H1 (cell line): ENCODE measurements around the gene ISOC2. TPM values are rescaled to one million over a fixed set of nuclear protein-coding genes. Genes with fewer than 3 reads are reported as not detected.

Source experiments
- CHD7 ChIP-seq: fragments of 300-600 bp; sonication (generic); IDR thresholded peaks from 2 replicates; pipeline ENCODE4 v1.7.1; 2012; ENCODE audit warnings: low read length, moderate library complexity, mild to moderate bottlenecking, inconsistent platforms; ENCODE audit not compliant: insufficient replicate concordance
- CTBP2 ChIP-seq: IDR thresholded peaks from 2 replicates; pipeline ENCODE4 v1.7.0; 2011; ENCODE audit warnings: borderline replicate concordance, mild to moderate bottlenecking, moderate library complexity, mixed read lengths, low read length; ENCODE audit not compliant: insufficient read depth, insufficient read length
- CTCF ChIP-seq, 3 experiments: IDR thresholded peaks; 1 replicate in 2 of 3; 2 replicates in 1 of 3; pipeline versions ENCODE4 v1.5.1 to v1.6.1; 2011; ENCODE audit warnings: low read length in 3 of 3, mild to moderate bottlenecking in 3 of 3, inconsistent platforms in 2 of 3, low read depth in 1 of 3, moderate library complexity in 1 of 3; ENCODE audit not compliant: insufficient read depth in 1 of 3; ENCODE audit errors: control extremely low read depth in 1 of 3
- EZH2 ChIP-seq: fragments of 200-600 bp; sonication (generic); IDR thresholded peaks from 2 replicates; pipeline ENCODE4 v1.7.1; 2012; ENCODE audit warnings: low read depth, mild to moderate bottlenecking, moderate library complexity, low read length, inconsistent platforms; ENCODE audit not compliant: severe bottlenecking
- RBBP5 ChIP-seq: IDR thresholded peaks from 2 replicates; pipeline ENCODE4 v1.7.1; 2012; ENCODE audit warnings: low read depth, mild to moderate bottlenecking, inconsistent platforms, low read length, moderate library complexity, borderline replicate concordance
- TAF7 ChIP-seq: optimal IDR thresholded peaks from 2 replicates; pipeline ENCODE3; 2011; ENCODE audit warnings: low read depth, mild to moderate bottlenecking, inconsistent platforms, low read length, moderate library complexity, borderline replicate concordance
- polyA plus RNA-seq, 7 experiments: library from polyadenylated mRNA; depleted of rRNA in 3 of 7; stranded (reverse) in 5 of 7; unstranded in 2 of 7; fragments of >200 nt in 5 of 7; fragments of 200-250 nt in 2 of 7; gene quantifications; 1 replicate in 5 of 7; 2 replicates in 1 of 7; 4 replicates in 1 of 7; pipeline versions ENCODE4 v1.2.1 to v1.2.3, GENCODE V29; 2011 to 2013; ENCODE audit warnings: missing spikeins in 2 of 7, mixed read lengths in 2 of 7
- total RNA-seq: library from RNA; stranded (reverse); fragmentation: NEBNext Ultra II Directional; extraction: Animal tissue kit (Norgen Biotek cat#: 25700); gene quantifications from 2 replicates; pipeline ENCODE4 v1.2.1, GENCODE V29; 2021

ISOC2 gene
- total and polyA plus RNA-seq, 2 of the 8 experiments (the other 6 are each of a cell fraction or from before 2014, with no cell fraction given): 96.9 to 152 TPM

GRCh38 chr19:55426042-55426441 is 35.4 kb downstream of the ISOC2 start (continued):
- no peak for TF ChIP-seq CHD7
- TF ChIP-seq CTBP2: no peak
- TF ChIP-seq EZH2: no peak
- no peak for TF ChIP-seq TAF7
- TF ChIP-seq CTCF (IDR thresholded peaks at IDR 0.05; ENCODE audit: control extremely low read depth in 1 of 3, insufficient read depth in 1 of 3, low read depth in 1 of 3, low read length in 3 of 3): no peak
- TF ChIP-seq RBBP5: no peak
